ENCODE data around the gene VSTM4. TPM values are rescaled to one million over a fixed set of nuclear protein-coding genes. Genes with fewer than 3 reads are reported as not detected.

VSTM4 gene, protein sequence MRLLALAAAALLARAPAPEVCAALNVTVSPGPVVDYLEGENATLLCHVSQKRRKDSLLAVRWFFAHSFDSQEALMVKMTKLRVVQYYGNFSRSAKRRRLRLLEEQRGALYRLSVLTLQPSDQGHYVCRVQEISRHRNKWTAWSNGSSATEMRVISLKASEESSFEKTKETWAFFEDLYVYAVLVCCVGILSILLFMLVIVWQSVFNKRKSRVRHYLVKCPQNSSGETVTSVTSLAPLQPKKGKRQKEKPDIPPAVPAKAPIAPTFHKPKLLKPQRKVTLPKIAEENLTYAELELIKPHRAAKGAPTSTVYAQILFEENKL
- 0.09 and 0.27 TPM in 2 replicates for total RNA-seq

DNA sequence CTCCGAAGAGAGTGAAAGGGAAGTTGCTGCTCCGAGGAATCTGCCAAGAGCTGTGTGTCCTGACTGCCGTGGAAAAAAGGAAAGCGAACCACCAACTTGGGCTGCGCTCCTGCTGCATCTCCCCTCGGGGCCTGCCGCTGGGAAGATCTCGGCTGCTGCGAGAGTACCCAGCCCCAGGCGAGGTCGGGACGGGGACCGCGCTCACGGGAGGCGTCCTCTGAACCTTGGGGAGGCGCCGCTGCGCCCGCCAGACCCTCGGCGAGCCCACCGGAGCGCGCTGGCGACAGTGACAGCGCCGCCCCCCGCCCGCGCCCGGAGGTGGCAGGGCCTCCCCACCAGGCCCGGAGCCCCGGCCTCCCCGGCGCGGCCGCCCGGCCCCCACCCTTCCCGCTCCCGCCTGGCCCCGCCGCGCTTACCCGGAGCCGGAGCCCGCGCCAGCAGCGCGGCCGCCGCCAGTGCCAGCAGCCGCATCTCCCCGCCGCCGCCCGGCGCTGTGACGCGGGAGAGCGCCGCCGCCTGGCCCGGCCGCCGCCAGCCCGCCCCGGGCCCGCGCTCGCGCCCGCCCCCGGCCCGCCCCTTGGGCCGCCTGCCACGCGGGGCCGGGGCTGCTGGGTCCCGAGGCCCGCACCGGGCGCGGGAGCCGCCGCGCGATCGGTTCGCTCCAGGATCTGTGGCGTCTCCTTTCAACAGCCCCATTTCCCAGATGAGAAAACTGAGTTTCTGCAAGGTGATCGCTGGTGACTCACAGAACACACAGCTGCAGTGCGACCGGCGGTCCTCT, at the start of gene VSTM4:
Gene VSTM4, minus strand, starts transcription at position 508 of the 781 bp plus-strand sequence. Its CDS starts 37 bp downstream, at position 471.

DNA sequence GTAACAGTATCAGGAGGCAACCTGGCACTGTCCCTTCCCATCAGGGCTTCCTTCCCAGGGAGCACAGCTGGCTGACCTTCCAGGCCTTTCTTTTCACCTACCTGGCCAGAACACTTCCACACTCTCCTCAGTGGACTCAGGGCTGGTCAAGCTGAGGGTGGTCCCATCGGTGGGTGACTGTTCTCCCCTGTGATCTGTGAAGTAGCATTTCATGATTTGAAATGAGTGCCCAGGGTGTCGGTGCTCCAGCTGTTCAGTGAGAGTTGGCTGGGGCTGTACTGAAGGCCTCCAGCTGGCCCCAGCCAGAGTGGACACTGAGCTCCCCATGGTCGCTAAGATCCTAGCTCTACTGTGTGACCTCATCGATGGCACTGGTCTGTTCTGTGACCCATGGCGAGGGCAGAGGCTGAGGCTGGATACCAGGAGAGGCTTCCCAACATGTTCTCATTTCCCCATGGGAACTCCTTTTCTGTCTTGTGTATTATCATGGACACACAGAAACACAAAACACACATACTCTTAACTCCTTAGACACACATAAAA, 18.5 kb upstream of the VSTM4 start, which contains the start of gene FAM170B:
Gene FAM170B, minus strand, starts transcription at position 316 of the 543 bp plus-strand sequence. Its CDS starts 103 bp downstream, at position 213.

Other genes with a start within 250 kb of the VSTM4 start
- not detected in 2 replicates for gene LRRC18, start 175.7 kb downstream of the VSTM4 start, total RNA-seq
- gene FAM170B, start 18.5 kb upstream of the VSTM4 start, total RNA-seq: not detected in 2 replicates
- 0.28 and 6.1 TPM in 2 replicates for gene TMEM273, start 72.9 kb upstream of the VSTM4 start, total RNA-seq
- under 0.01 TPM in 1 of 2 replicates, not detected in the other for gene C10orf71, start 183.6 kb upstream of the VSTM4 start, total RNA-seq

Data from endothelial cell of coronary artery (primary cell).